K562 (cell line): ENCODE results near the gene PCID2. TPM values are rescaled to one million over a fixed set of nuclear protein-coding genes. Genes with fewer than 3 reads are reported as not detected.

Experiments used
- BMI1 ChIP-seq: fragments of 150-350 bp; IDR thresholded peaks from 2 replicates; pipeline ENCODE4 v1.6.1; 2014; ENCODE audit warnings: low read length
- CTBP1 ChIP-seq: fragments of 450-650 bp; IDR thresholded peaks from 2 replicates; pipeline ENCODE4 v1.6.1; 2016; ENCODE audit warnings: borderline replicate concordance
- FOSL1 ChIP-seq: fragments of 200-800 bp; sonication (Bioruptor generic); conservative IDR thresholded peaks from 2 replicates; pipeline ENCODE4 v1.6.1; 2016; ENCODE audit warnings: missing genetic modification characterization, missing compliant biosample characterization
- SMARCA4 ChIP-seq: fragments of 450-650 bp; IDR thresholded peaks from 2 replicates; pipeline ENCODE4 v1.6.1; 2016
- polyA plus RNA-seq, 8 experiments: library from polyadenylated mRNA; depleted of rRNA in 4 of 8; stranded (reverse) in 5 of 8; unstranded in 3 of 8; fragments of >200 nt; fragmentation: Nextera tagmentation in 2 of 8; fragmentation: Illumina TruSeq in 1 of 8; extraction: Ambion mirVana in 2 of 8; extraction: Trizol in 1 of 8; gene quantifications; 2 replicates each; pipeline versions ENCODE4 v1.2.1 to v1.2.3, GENCODE V29; 2011 to 2014; ENCODE audit warnings: inconsistent platforms in 1 of 8, missing spikeins in 1 of 8
- total RNA-seq, 7 experiments: library from RNA; depleted of rRNA in 6 of 7; stranded (reverse); fragments of >200 nt in 6 of 7; fragmentation: Illumina TruSeq in 2 of 7; extraction: Trizol in 2 of 7; gene quantifications; 2 replicates each; pipeline versions ENCODE4 v1.2.1 to v1.2.3, GENCODE V29; 2011 to 2021; ENCODE audit warnings: low replicate concordance in 1 of 7
- TF ChIP-seq, protein P1 (sequence below): fragments of 450-650 bp; IDR thresholded peaks from 2 replicates; pipeline ENCODE4 v1.6.1; 2016; ENCODE audit warnings: mild to moderate bottlenecking, moderate library complexity
- TF ChIP-seq, protein P2 (sequence below), 2 experiments: fragments of 450-650 bp in 1 of 2; sonication (generic) in 1 of 2; formaldehyde crosslinking in 1 of 2; IDR thresholded peaks in 1 of 2; conservative IDR thresholded peaks in 1 of 2; 2 replicates each; pipeline versions ENCODE4 v1.6.1 to v1.8.1; 2016 to 2023; ENCODE audit warnings: mild to moderate bottlenecking in 2 of 2, moderate library complexity in 2 of 2, inconsistent platforms in 1 of 2, missing genetic modification reagents in 1 of 2

PCID2 gene
- total and polyA plus RNA-seq, 9 of the 15 experiments (the other 6 are each of a cell fraction or from before 2014, with no cell fraction given) = 39.6 to 117 (median 59.6) TPM

DNA sequence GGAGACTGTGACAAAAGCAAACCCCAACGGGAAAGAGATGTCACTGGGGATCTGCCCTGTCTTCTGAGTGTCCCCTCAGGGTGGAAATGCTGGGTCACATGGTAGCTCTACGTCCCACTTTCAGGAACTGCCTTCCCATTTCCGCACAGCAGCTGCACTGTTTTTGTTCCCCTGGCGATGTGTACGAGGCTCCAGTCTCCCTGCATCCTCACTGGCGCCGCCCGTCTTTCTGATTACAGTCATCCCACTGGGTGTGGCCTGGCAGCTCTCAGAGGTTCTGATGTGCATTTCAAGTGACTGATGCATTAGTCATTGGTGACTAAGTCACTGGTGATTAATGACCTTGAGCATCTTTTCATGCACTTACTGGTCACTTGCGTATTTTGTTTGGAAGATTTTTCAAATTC lies 21.2 kb downstream of the PCID2 start (continued):
- TF ChIP-seq FOSL1 (tag) = peak; percentile 99
- TF ChIP-seq SMARCA4 = peak; percentile 67; the same call in 1 of the 2 replicates
- TF ChIP-seq, protein P1, sequence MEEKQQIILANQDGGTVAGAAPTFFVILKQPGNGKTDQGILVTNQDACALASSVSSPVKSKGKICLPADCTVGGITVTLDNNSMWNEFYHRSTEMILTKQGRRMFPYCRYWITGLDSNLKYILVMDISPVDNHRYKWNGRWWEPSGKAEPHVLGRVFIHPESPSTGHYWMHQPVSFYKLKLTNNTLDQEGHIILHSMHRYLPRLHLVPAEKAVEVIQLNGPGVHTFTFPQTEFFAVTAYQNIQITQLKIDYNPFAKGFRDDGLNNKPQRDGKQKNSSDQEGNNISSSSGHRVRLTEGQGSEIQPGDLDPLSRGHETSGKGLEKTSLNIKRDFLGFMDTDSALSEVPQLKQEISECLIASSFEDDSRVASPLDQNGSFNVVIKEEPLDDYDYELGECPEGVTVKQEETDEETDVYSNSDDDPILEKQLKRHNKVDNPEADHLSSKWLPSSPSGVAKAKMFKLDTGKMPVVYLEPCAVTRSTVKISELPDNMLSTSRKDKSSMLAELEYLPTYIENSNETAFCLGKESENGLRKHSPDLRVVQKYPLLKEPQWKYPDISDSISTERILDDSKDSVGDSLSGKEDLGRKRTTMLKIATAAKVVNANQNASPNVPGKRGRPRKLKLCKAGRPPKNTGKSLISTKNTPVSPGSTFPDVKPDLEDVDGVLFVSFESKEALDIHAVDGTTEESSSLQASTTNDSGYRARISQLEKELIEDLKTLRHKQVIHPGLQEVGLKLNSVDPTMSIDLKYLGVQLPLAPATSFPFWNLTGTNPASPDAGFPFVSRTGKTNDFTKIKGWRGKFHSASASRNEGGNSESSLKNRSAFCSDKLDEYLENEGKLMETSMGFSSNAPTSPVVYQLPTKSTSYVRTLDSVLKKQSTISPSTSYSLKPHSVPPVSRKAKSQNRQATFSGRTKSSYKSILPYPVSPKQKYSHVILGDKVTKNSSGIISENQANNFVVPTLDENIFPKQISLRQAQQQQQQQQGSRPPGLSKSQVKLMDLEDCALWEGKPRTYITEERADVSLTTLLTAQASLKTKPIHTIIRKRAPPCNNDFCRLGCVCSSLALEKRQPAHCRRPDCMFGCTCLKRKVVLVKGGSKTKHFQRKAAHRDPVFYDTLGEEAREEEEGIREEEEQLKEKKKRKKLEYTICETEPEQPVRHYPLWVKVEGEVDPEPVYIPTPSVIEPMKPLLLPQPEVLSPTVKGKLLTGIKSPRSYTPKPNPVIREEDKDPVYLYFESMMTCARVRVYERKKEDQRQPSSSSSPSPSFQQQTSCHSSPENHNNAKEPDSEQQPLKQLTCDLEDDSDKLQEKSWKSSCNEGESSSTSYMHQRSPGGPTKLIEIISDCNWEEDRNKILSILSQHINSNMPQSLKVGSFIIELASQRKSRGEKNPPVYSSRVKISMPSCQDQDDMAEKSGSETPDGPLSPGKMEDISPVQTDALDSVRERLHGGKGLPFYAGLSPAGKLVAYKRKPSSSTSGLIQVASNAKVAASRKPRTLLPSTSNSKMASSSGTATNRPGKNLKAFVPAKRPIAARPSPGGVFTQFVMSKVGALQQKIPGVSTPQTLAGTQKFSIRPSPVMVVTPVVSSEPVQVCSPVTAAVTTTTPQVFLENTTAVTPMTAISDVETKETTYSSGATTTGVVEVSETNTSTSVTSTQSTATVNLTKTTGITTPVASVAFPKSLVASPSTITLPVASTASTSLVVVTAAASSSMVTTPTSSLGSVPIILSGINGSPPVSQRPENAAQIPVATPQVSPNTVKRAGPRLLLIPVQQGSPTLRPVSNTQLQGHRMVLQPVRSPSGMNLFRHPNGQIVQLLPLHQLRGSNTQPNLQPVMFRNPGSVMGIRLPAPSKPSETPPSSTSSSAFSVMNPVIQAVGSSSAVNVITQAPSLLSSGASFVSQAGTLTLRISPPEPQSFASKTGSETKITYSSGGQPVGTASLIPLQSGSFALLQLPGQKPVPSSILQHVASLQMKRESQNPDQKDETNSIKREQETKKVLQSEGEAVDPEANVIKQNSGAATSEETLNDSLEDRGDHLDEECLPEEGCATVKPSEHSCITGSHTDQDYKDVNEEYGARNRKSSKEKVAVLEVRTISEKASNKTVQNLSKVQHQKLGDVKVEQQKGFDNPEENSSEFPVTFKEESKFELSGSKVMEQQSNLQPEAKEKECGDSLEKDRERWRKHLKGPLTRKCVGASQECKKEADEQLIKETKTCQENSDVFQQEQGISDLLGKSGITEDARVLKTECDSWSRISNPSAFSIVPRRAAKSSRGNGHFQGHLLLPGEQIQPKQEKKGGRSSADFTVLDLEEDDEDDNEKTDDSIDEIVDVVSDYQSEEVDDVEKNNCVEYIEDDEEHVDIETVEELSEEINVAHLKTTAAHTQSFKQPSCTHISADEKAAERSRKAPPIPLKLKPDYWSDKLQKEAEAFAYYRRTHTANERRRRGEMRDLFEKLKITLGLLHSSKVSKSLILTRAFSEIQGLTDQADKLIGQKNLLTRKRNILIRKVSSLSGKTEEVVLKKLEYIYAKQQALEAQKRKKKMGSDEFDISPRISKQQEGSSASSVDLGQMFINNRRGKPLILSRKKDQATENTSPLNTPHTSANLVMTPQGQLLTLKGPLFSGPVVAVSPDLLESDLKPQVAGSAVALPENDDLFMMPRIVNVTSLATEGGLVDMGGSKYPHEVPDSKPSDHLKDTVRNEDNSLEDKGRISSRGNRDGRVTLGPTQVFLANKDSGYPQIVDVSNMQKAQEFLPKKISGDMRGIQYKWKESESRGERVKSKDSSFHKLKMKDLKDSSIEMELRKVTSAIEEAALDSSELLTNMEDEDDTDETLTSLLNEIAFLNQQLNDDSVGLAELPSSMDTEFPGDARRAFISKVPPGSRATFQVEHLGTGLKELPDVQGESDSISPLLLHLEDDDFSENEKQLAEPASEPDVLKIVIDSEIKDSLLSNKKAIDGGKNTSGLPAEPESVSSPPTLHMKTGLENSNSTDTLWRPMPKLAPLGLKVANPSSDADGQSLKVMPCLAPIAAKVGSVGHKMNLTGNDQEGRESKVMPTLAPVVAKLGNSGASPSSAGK = no peak
- TF ChIP-seq CTBP1 = peak; percentile 86
- TF ChIP-seq BMI1 = no peak
- TF ChIP-seq, protein P2, sequence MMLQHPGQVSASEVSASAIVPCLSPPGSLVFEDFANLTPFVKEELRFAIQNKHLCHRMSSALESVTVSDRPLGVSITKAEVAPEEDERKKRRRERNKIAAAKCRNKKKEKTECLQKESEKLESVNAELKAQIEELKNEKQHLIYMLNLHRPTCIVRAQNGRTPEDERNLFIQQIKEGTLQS (IDR thresholded peaks at IDR 0.05) = peak; percentile 90
- TF ChIP-seq, protein P2 (CRISPR knock-in tag; conservative IDR thresholded peaks at IDR 0.05) = no peak
